Measurements from ENCODE around the gene SF1. TPM values are rescaled to one million over a fixed set of nuclear protein-coding genes. Genes with fewer than 3 reads are reported as not detected.

Gene SF1
- total RNA-seq (2021; fragmentation: NEBNext Ultra II Directional; extraction: Animal tissue kit (Norgen Biotek cat#: 25700)) (353 and 365 TPM in 2 replicates), polyA plus RNA-seq (2011; rRNA removed) (72.7 and 110 TPM in 2 replicates), polyA minus RNA-seq (2011; rRNA and poly(A)+ RNA removed) (75.9 and 88.7 TPM in 2 replicates)
- 70.0 TPM for polyA plus RNA-seq (2011; cell fraction: cytosol; rRNA removed)
- 197 TPM for polyA plus RNA-seq (2011; cell fraction: nucleus; rRNA removed)
- 259 to 328 TPM (median 273 TPM) in 4 replicates for polyA plus RNA-seq (2012, experiment 1 of 2)
- 150 TPM for polyA plus RNA-seq (2012, experiment 2 of 2)
- polyA plus RNA-seq (2013, experiment 1 of 2), result 194 TPM
- polyA plus RNA-seq (2013, experiment 2 of 2), result 181 TPM
- polyA minus RNA-seq (2011; cell fraction: cytosol; rRNA and poly(A)+ RNA removed), result 107 TPM
- 210 TPM for polyA minus RNA-seq (2011; cell fraction: nucleus; rRNA and poly(A)+ RNA removed)
- long read RNA-seq, experiment 1, transcript SF1-204 (13 exons, 3,470 nt), result minor isoform, 8 of 263 reads
- long read RNA-seq, experiment 1, transcript SF1-201 (13 exons, 2,850 nt), result major isoform, 11 of 263 reads
- long read RNA-seq, experiment 1, partial matches to known transcripts, result 135 of 263 reads
- long read RNA-seq, experiment 1, other reads (novel, unspliced or antisense), result 104 of 263 reads
- long read RNA-seq, experiment 2, partial matches to known transcripts, result 5 of 8 reads
- long read RNA-seq, experiment 2, other reads (novel, unspliced or antisense), result 1 of 8 reads

DNA sequence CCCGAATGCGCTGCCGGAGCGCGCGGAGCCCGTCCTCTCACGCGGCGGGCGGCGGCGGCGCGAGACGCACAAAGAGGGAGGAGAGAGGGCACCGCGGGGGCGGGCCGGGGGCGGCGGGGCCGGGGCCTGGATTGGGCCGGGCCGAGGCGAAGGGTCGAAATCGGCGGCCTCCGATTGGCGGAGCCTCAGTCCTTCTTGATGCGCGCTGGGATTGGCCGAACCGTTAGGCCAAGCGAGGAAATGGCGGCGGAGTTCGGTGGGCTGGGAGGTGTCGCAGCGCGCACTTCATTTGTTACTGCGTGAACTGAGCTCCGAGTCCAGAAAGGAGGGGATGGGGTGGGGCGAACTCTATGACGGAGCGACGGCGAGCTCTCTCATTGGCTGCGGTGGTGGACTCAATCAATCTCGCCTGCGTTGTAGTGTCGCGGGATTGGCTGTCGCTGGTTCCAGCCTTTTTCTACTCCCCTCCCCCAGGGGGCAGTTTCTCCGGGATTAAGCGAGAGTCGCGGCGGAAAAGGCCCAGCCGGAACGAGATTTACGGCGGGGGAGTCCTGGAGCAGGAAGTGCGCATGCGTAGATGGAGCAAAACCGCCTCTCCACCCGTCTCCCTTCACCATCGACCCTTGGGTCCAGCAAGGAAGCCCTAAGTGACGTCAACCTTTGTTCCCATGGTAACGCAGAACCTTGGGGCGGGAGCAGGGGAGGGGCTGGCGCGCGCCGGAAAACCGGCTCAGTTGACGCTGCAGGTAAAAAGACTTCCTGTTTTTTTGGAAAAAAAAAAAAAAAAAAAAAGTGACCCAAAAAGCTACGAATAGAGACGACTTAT is at the start of gene SF1:
Gene SF1 (minus strand): TSS at position 70 of the 826 bp plus-strand sequence. CDS start 150 bp downstream, outside the sequence.
- Histone ChIP-seq H3K79me1 (ENCODE audit: low read depth, low read length) (peaks cover 5% of the 10 kb centered on the region; the same call in 1 of the 2 replicates), H3K27ac (ENCODE audit: low read depth, low read length) (peak within 1 kb of the TSS; percentile 93), H3K18ac (ENCODE audit: extremely low read depth, low read length) (0 out of 2 replicates have a peak within 1 kb of the TSS, but pooled peaks have one; percentile 38), H4K8ac (ENCODE audit: extremely low read depth, insufficient read depth, low read length) (peak within 1 kb of the TSS; percentile 96), H3K56ac (replicated peaks; ENCODE audit: insufficient read length, low read depth, low read length) (peak within 1 kb of the TSS; percentile 73), H2BK12ac (ENCODE audit: low read depth, low read length) (no peak within 1 kb of the TSS), H2BK5ac (ENCODE audit: low read depth, low read length) (peak within 1 kb of the TSS; percentile 64), H3K36me3 (ENCODE audit: control insufficient read depth in 2 of 4, insufficient read depth in 4 of 4, low read length in 3 of 4) (peaks cover 28 to 35% (median 32%) of the 10 kb centered on the region in 4 experiments), H3K4ac (replicated peaks; ENCODE audit: insufficient read length, low read depth, low read length) (peak within 1 kb of the TSS; percentile 45), H3K14ac (ENCODE audit: insufficient read length) (no peak within 1 kb of the TSS), H3K4me2 (ENCODE audit: insufficient read depth in 1 of 2, low read depth in 2 of 2, low read length in 2 of 2) (peak within 1 kb of the TSS; percentile 84 to 92), H2AK5ac (ENCODE audit: low read depth, low read length) (no peak within 1 kb of the TSS), H3K4me1 (replicated peaks in 1 of 4; ENCODE audit: control insufficient read depth in 3 of 4, insufficient read depth in 4 of 4, low read length in 3 of 4) (peaks cover 2 to 6% (median 5%) of the 10 kb centered on the region in 4 experiments; a peak in 5 of 7 replicates), H3K79me2 (ENCODE audit: control insufficient read depth in 1 of 2, insufficient read depth in 2 of 2, low read length in 2 of 2) (peaks cover 23 to 39% of the 10 kb centered on the region in 2 experiments), H3K9me3 (ENCODE audit: insufficient read depth in 2 of 2, low read depth in 1 of 2, low read length in 1 of 2) (no peaks in the 10 kb centered on the region), H3K23ac (ENCODE audit: insufficient read length) (no peak within 1 kb of the TSS), H2BK15ac (ENCODE audit: low read length) (no peak within 1 kb of the TSS), H4K5ac (ENCODE audit: insufficient read length, low read depth, low read length) (peak within 1 kb of the TSS; percentile 34), H2BK20ac (ENCODE audit: low read length) (no peak within 1 kb of the TSS), H2BK120ac (replicated peaks; ENCODE audit: low read depth, low read length) (no peak within 1 kb of the TSS), H3K9ac (replicated peaks in 1 of 4; ENCODE audit: extremely low read depth in 1 of 4, low read depth in 3 of 4, low read length in 3 of 4) (peak within 1 kb of the TSS; percentile 89 to 99 (median 93)), H4K20me1 (replicated peaks in 1 of 2; ENCODE audit: control insufficient read depth in 1 of 2, insufficient read depth in 2 of 2, low read length in 2 of 2) (peaks cover 21 to 27% of the 10 kb centered on the region in 2 experiments), H4K91ac (replicated peaks; ENCODE audit: insufficient read length, low read length) (no peak within 1 kb of the TSS), H2AFZ (ENCODE audit: low read length) (no peak within 1 kb of the TSS), H3K27me3 (replicated peaks in 1 of 4; ENCODE audit: control insufficient read depth in 3 of 4, extremely low read depth in 1 of 4, insufficient read depth in 3 of 4, low read length in 3 of 4) (no peaks in the 10 kb centered on the region), H3K4me3 (ENCODE audit: extremely low read depth in 1 of 4, insufficient read depth in 2 of 4, low read depth in 3 of 4, low read length in 4 of 4) (peak within 1 kb of the TSS; percentile 69 to 99 (median 95)), H3K23me2 (ENCODE audit: low read depth, low read length) (peaks cover 9% of the 10 kb centered on the region)
- DNase-seq (ENCODE audit: low read depth in 1 of 2, low spot score in 2 of 2) (peak; percentile 97 to 99), FAIRE-seq (peak; percentile 95)
- 1% methylated on average over 33 of the region's 80 CpGs; no CpG with 5 or more reads in 1 of the 2 experiments for WGBS, 2 experiments (ENCODE audit: extremely low coverage in 1 of 2, insufficient coverage in 1 of 2, insufficient read length in 1 of 2, insufficient replicate concordance in 2 of 2, low coverage in 1 of 2, low lambda C conversion rate in 2 of 2, missing lambda C conversion rate in 1 of 2)
- POLR2A ChIA-PET (ENCODE audit: partially characterized antibody), result interaction anchor here (0.5 to 29.2 kb wide), 20 partner anchors 9 to 468 kb away, joined by 3 to 1087 read pairs (median 4); partner anchors contain the start of genes ARL2, MEN1, PPP2R5B and PYGM
- CTCF ChIA-PET (ENCODE audit: partially characterized antibody), result interaction anchor here (0.9 to 1.6 kb wide), 10 partner anchors 9 to 110 kb away, joined by 3 to 7 read pairs (median 4); partner anchors contain the start of gene RASGRP2
- TF ChIP-seq TAF7 (optimal IDR thresholded peaks at IDR 0.05; ENCODE audit: borderline replicate concordance, low read depth, low read length), result peak; percentile 71
- no peak for TF ChIP-seq EP300 (IDR thresholded peaks at IDR 0.05; ENCODE audit: borderline replicate concordance in 1 of 2, low read depth in 2 of 2, low read length in 2 of 2)
- no peak for TF ChIP-seq RXRA (IDR thresholded peaks at IDR 0.05; ENCODE audit: insufficient read depth, low read depth, low read length)
- peak; percentile 94 for TF ChIP-seq TBP (IDR thresholded peaks at IDR 0.05; ENCODE audit: low read depth, low read length)
- TF ChIP-seq PHF8 (conservative IDR thresholded peaks at IDR 0.05; ENCODE audit: low read depth, low read length), result no peak
- TF ChIP-seq MAX (IDR thresholded peaks at IDR 0.05), result peak; percentile 42; the same call in 1 of the 2 replicates
- peak; percentile 71 for TF ChIP-seq CREB1 (IDR thresholded peaks at IDR 0.05)

All from H1 (cell line).